HEK293 (cell line): Measurements from ENCODE around the gene TMEM186.

Experiments
- CTCF ChIA-PET: fragments of 350-600 bp; formaldehyde crosslinking; extraction: SDS; loops from one replicate; lab custom pipeline; 2021; ENCODE audit warnings: antibody characterized with exemption; lab: Yijun Ruan, JAX
- POLR2A ChIA-PET: fragments of 300-600 bp; formaldehyde crosslinking; extraction: SDS; loops from one replicate; lab custom pipeline; 2020; ENCODE audit warnings: antibody characterized with exemption, inconsistent platforms; lab: Yijun Ruan, JAX
- H3K27ac ChIP-seq: fragments of 200-500 bp; sonication (Bioruptor generic); 2 replicates; pipeline ENCODE4 v1.5.1; 2014; ENCODE audit warnings: low read depth, low read length, control low read depth, inconsistent platforms; ENCODE audit errors: extremely low read depth
- H3K36me3 ChIP-seq, 2 experiments: fragments of 200-500 bp in 1 of 2; sonication (Bioruptor generic) in 1 of 2; 1 replicate in 1 of 2; 2 replicates in 1 of 2; pipeline ENCODE4 v1.5.1; 2014 to 2017; ENCODE audit warnings: inconsistent platforms in 2 of 2, low read length in 2 of 2; ENCODE audit not compliant: control insufficient read depth in 2 of 2, insufficient read depth in 1 of 2
- H3K4me1 ChIP-seq: fragments of 200-500 bp; sonication (Bioruptor generic); 2 replicates; pipeline ENCODE4 v1.5.1; 2014; ENCODE audit warnings: mild to moderate bottlenecking, low read length, inconsistent platforms; ENCODE audit not compliant: control insufficient read depth, insufficient read depth
- H3K4me3 ChIP-seq: 2 replicates; pipeline ENCODE4 v1.5.1; 2011; ENCODE audit warnings: low read depth, mild to moderate bottlenecking, control low read depth, low read length, moderate library complexity
- H3K9me3 ChIP-seq: fragments of 200-500 bp; sonication (Bioruptor generic); 2 replicates; pipeline ENCODE4 v1.5.1; 2014; ENCODE audit warnings: low read depth, low read length, inconsistent platforms; ENCODE audit not compliant: control insufficient read depth, insufficient read depth
- GLI4 ChIP-seq: fragments of 450-650 bp; formaldehyde crosslinking; IDR thresholded peaks from 2 replicates; pipeline ENCODE4 v1.5.1; 2016; ENCODE audit warnings: missing biosample characterization, missing genetic modification characterization
- GLIS1 ChIP-seq: fragments of 450-650 bp; formaldehyde crosslinking; IDR thresholded peaks from 2 replicates; pipeline ENCODE4 v1.5.1; 2016; ENCODE audit warnings: missing biosample characterization, missing genetic modification characterization
- HOXA7 ChIP-seq: sonication (generic); formaldehyde crosslinking; IDR thresholded peaks from 2 replicates; pipeline ENCODE4 v1.8.1; 2022; ENCODE audit warnings: missing genetic modification reagents, borderline replicate concordance
- HOXD13 ChIP-seq: sonication (generic); formaldehyde crosslinking; IDR thresholded peaks from 2 replicates; pipeline ENCODE4 v1.8.0; 2022; ENCODE audit warnings: missing genetic modification reagents, borderline replicate concordance
- ZBTB7A ChIP-seq: fragments of 450-650 bp; formaldehyde crosslinking; IDR thresholded peaks from 2 replicates; pipeline ENCODE4 v1.5.1; 2016; ENCODE audit warnings: low read depth, missing biosample characterization, missing genetic modification characterization
- ZBTB8A ChIP-seq: fragments of 450-650 bp; formaldehyde crosslinking; IDR thresholded peaks from 2 replicates; pipeline ENCODE4 v1.5.1; 2016; ENCODE audit warnings: missing biosample characterization, missing genetic modification characterization
- ZNF175 ChIP-seq: fragments of 450-650 bp; formaldehyde crosslinking; IDR thresholded peaks from 2 replicates; pipeline ENCODE4 v1.5.1; 2016; ENCODE audit warnings: missing biosample characterization, missing genetic modification characterization
- ZNF184 ChIP-seq: fragments of 450-650 bp; IDR thresholded peaks from 2 replicates; pipeline ENCODE4 v1.5.1; 2018; ENCODE audit warnings: missing biosample characterization, mild to moderate bottlenecking, missing genetic modification characterization
- ZNF302 ChIP-seq: fragments of 450-650 bp; formaldehyde crosslinking; IDR thresholded peaks from 2 replicates; pipeline ENCODE4 v1.5.1; 2016; ENCODE audit warnings: missing biosample characterization, missing genetic modification characterization, low read depth
- ZNF311 ChIP-seq: fragments of 450-650 bp; formaldehyde crosslinking; IDR thresholded peaks from 2 replicates; pipeline ENCODE4 v1.5.1; 2017; ENCODE audit warnings: missing biosample characterization, missing genetic modification characterization, borderline replicate concordance
- ZNF324 ChIP-seq: fragments of 450-650 bp; formaldehyde crosslinking; IDR thresholded peaks from 2 replicates; pipeline ENCODE4 v1.5.1; 2016; ENCODE audit warnings: missing biosample characterization, missing genetic modification characterization
- ZNF366 ChIP-seq: fragments of 450-650 bp; formaldehyde crosslinking; conservative IDR thresholded peaks from 2 replicates; pipeline ENCODE4 v1.5.1; 2016; ENCODE audit warnings: missing biosample characterization, missing genetic modification characterization
- ZNF560 ChIP-seq: fragments of 450-650 bp; formaldehyde crosslinking; IDR thresholded peaks from 2 replicates; pipeline ENCODE4 v1.5.1; 2017; ENCODE audit warnings: missing biosample characterization, missing genetic modification characterization, borderline replicate concordance
- ZNF585B ChIP-seq: fragments of 450-650 bp; formaldehyde crosslinking; IDR thresholded peaks from 2 replicates; pipeline ENCODE4 v1.5.1; 2016; ENCODE audit warnings: missing biosample characterization, missing genetic modification characterization
- ZNF768 ChIP-seq: fragments of 450-650 bp; formaldehyde crosslinking; IDR thresholded peaks from 2 replicates; pipeline ENCODE4 v1.5.1; 2018; ENCODE audit warnings: missing biosample characterization, mild to moderate bottlenecking, missing genetic modification characterization
- ZSCAN4 ChIP-seq: fragments of 450-650 bp; formaldehyde crosslinking; IDR thresholded peaks from 2 replicates; pipeline ENCODE4 v1.5.1; 2017; ENCODE audit warnings: missing biosample characterization, missing genetic modification characterization
- TF ChIP-seq, protein P1 (sequence below): fragments of 450-650 bp; formaldehyde crosslinking; IDR thresholded peaks from 2 replicates; pipeline ENCODE4 v1.5.1; 2016; ENCODE audit warnings: missing biosample characterization, missing genetic modification characterization
- TF ChIP-seq, protein P2 (sequence below): fragments of 450-650 bp; formaldehyde crosslinking; IDR thresholded peaks from 2 replicates; pipeline ENCODE4 v1.5.1; 2016; ENCODE audit warnings: missing biosample characterization, missing genetic modification characterization, low read depth
- TF ChIP-seq, protein P3 (sequence below): fragments of 450-650 bp; formaldehyde crosslinking; IDR thresholded peaks from 2 replicates; pipeline ENCODE4 v1.5.1; 2017; ENCODE audit warnings: missing biosample characterization, missing genetic modification characterization

The TMEM186 gene

GRCh38 chr16:8763899-8764298 is 33.5 kb downstream of the TMEM186 start (continued):
- TF ChIP-seq, protein P1, sequence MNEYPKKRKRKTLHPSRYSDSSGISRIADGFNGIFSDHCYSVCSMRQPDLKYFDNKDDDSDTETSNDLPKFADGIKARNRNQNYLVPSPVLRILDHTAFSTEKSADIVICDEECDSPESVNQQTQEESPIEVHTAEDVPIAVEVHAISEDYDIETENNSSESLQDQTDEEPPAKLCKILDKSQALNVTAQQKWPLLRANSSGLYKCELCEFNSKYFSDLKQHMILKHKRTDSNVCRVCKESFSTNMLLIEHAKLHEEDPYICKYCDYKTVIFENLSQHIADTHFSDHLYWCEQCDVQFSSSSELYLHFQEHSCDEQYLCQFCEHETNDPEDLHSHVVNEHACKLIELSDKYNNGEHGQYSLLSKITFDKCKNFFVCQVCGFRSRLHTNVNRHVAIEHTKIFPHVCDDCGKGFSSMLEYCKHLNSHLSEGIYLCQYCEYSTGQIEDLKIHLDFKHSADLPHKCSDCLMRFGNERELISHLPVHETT (tag by site-specific recombination), result no peak
- TF ChIP-seq, protein P2, sequence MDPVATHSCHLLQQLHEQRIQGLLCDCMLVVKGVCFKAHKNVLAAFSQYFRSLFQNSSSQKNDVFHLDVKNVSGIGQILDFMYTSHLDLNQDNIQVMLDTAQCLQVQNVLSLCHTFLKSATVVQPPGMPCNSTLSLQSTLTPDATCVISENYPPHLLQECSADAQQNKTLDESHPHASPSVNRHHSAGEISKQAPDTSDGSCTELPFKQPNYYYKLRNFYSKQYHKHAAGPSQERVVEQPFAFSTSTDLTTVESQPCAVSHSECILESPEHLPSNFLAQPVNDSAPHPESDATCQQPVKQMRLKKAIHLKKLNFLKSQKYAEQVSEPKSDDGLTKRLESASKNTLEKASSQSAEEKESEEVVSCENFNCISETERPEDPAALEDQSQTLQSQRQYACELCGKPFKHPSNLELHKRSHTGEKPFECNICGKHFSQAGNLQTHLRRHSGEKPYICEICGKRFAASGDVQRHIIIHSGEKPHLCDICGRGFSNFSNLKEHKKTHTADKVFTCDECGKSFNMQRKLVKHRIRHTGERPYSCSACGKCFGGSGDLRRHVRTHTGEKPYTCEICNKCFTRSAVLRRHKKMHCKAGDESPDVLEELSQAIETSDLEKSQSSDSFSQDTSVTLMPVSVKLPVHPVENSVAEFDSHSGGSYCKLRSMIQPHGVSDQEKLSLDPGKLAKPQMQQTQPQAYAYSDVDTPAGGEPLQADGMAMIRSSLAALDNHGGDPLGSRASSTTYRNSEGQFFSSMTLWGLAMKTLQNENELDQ (tag by site-specific recombination), result no peak
- TF ChIP-seq ZBTB8A (tag by site-specific recombination) (no peak), ZNF302 (tag by site-specific recombination) (no peak), HOXD13 (CRISPR knock-in tag) (no peak), GLI4 (no peak), HOXA7 (no peak), ZNF585B (no peak)

DNA sequence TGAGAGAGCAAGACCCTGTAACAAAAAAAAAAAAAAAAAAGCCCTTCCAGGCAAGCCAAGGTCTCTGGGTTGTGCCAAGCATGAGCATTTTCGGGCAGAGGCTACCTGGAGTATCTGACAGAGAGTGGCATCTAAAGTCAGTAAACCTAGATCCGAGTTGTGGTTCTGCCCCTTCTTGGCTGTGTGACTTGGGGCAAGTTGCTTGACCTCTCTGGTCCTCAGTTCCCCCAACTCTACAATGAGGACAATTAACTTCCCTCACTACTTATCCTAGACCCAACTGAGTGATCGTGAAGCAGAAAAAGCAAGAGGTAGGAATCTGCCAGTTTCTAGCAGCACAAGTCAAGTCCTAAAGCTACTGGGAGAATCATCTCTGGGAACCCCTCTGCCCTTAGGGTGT is 34.4 kb downstream of the TMEM186 start:
- Histone ChIP-seq H3K27ac (no peak overlapping the region), H3K4me3 (no peak overlapping the region), H3K36me3 (peaks cover 0 to 11% of the 10 kb centered on the region in 2 experiments; a peak in 1 of 3 replicates), H3K9me3 (no peaks in the 10 kb centered on the region), H3K4me1 (no peaks in the 10 kb centered on the region)
- TF ChIP-seq ZBTB7A (tag by site-specific recombination), result no peak
- no peak for TF ChIP-seq ZNF324 (tag by site-specific recombination)
- no peak for TF ChIP-seq ZNF311
- TF ChIP-seq ZNF768 (tag by site-specific recombination), result peak; percentile 56; the same call in 1 of the 2 replicates
- no peak for TF ChIP-seq GLIS1 (tag by site-specific recombination)
- no peak for TF ChIP-seq ZNF175 (tag by site-specific recombination)
- no peak for TF ChIP-seq ZSCAN4 (tag by site-specific recombination)
- no peak for TF ChIP-seq ZNF184 (tag by site-specific recombination)
- ChIA-PET POLR2A (no interaction called here), CTCF (no interaction called here)

DNA sequence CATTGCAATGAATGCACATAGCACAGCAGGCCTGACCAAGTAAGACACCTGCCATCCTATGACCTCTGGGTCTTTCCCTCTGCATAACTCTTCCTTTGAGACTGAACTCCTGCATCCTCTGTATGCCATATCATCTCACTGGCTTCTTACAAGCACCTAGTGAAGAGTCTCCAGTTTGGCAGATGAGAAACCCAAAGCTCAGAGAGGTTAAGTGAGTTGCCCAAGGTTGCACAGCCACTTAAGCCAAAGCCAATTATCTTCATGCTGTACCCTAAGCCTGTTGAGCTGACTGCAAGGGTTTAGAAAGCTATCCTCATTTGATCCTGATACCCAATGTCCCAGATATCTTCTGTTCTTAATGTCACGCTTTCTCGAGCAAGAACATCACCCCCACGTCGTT is 35.2 kb downstream of the TMEM186 start:
- H3K4me1 ChIP-seq, result no peaks in the 10 kb centered on the region
- H3K27ac ChIP-seq, result no peak overlapping the region
- ChIA-PET POLR2A (no interaction called here), CTCF (no interaction called here)
- peaks cover 0 to 16% of the 10 kb centered on the region in 2 experiments; a peak in 1 of 3 replicates for H3K36me3 ChIP-seq
- TF ChIP-seq ZNF768 (tag by site-specific recombination), result peak; percentile 60
- TF ChIP-seq ZNF560 (tag by site-specific recombination), result no peak
- no peak overlapping the region for H3K4me3 ChIP-seq
- no peaks in the 10 kb centered on the region for H3K9me3 ChIP-seq

DNA sequence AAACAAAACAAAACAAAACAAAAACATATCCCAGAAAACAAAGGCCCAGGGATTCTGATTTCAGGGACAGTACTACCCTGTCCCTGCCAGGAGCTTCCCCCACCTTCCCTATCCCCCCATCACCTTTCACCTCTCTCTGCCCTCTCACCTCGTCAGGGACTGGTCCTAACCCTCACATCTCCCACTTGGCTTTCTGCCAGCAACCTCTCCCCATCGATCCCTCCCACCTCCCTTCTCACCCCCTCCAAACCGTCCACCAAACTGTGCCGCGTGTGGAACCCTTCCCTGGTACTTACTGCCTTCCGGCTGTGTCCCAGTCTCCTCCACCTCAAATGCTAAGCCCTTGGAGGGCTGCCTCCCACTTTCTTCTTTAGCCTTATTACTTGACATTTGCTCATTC is 36.4 kb downstream of the TMEM186 start:
- Histone ChIP-seq H3K9me3 (no peaks in the 10 kb centered on the region), H3K4me3 (no peak overlapping the region), H3K4me1 (no peaks in the 10 kb centered on the region), H3K27ac (no peak overlapping the region), H3K36me3 (peaks cover 0 to 15% of the 10 kb centered on the region in 2 experiments; a peak in 1 of 3 replicates)
- TF ChIP-seq, protein P3, sequence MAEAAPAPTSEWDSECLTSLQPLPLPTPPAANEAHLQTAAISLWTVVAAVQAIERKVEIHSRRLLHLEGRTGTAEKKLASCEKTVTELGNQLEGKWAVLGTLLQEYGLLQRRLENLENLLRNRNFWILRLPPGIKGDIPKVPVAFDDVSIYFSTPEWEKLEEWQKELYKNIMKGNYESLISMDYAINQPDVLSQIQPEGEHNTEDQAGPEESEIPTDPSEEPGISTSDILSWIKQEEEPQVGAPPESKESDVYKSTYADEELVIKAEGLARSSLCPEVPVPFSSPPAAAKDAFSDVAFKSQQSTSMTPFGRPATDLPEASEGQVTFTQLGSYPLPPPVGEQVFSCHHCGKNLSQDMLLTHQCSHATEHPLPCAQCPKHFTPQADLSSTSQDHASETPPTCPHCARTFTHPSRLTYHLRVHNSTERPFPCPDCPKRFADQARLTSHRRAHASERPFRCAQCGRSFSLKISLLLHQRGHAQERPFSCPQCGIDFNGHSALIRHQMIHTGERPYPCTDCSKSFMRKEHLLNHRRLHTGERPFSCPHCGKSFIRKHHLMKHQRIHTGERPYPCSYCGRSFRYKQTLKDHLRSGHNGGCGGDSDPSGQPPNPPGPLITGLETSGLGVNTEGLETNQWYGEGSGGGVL (tag by site-specific recombination), result peak; percentile 29; the same call in 1 of the 2 replicates
- TF ChIP-seq ZNF366 (tag by site-specific recombination), result no peak
- ChIA-PET CTCF (no interaction called here), POLR2A (no interaction called here)
